Liver (tissue), 10 donors: ENCODE measurements around the gene ARHGEF1. TPM values are rescaled to one million over a fixed set of nuclear protein-coding genes. Genes with fewer than 3 reads are reported as not detected.

Experiments
- DNase-seq: peaks from one replicate; pipeline ENCODE4 v3.0.0-alpha.2; 2017; ENCODE audit warnings: low spot score
- H3K27ac ChIP-seq, 2 donors: one replicate each; pipeline ENCODE4 v1.7.0; 2013; ENCODE audit warnings: inconsistent platforms in 2 of 2, low read length in 2 of 2, control low read depth in 1 of 2, low read depth in 1 of 2, mild to moderate bottlenecking in 1 of 2
- H3K27me3 ChIP-seq, 4 donors: one replicate each; pipeline versions ENCODE4 v1.6.1 to v1.7.0; 2013; ENCODE audit warnings: low read length in 3 of 4, inconsistent platforms in 1 of 4, mild to moderate bottlenecking in 1 of 4, moderate library complexity in 1 of 4; ENCODE audit not compliant: control insufficient read depth in 4 of 4, insufficient read depth in 4 of 4
- H3K36me3 ChIP-seq, 4 donors: one replicate each; pipeline versions ENCODE4 v1.6.1 to v1.7.0; 2013; ENCODE audit warnings: low read length in 3 of 4, mild to moderate bottlenecking in 3 of 4, low read depth in 1 of 4, moderate library complexity in 1 of 4; ENCODE audit not compliant: control insufficient read depth in 4 of 4, insufficient read depth in 3 of 4
- H3K4me1 ChIP-seq, 4 donors: one replicate each; pipeline versions ENCODE4 v1.6.1 to v1.7.0; 2013; ENCODE audit warnings: low read length in 3 of 4, mild to moderate bottlenecking in 3 of 4, moderate library complexity in 1 of 4; ENCODE audit not compliant: control insufficient read depth in 4 of 4, insufficient read depth in 4 of 4
- H3K4me3 ChIP-seq, 3 donors: one replicate each; pipeline versions ENCODE4 v1.6.1 to v1.7.0; 2013; ENCODE audit warnings: low read length in 3 of 3, control low read depth in 1 of 3, low read depth in 1 of 3, mild to moderate bottlenecking in 1 of 3
- H3K9ac ChIP-seq, 2 donors: one replicate each; pipeline ENCODE4 v1.7.0; 2013; ENCODE audit warnings: low read length in 2 of 2, mild to moderate bottlenecking in 2 of 2, moderate library complexity in 2 of 2, control low read depth in 1 of 2, low read depth in 1 of 2
- H3K9me3 ChIP-seq, 4 donors: one replicate each; pipeline versions ENCODE4 v1.6.1 to v1.7.0; 2013; ENCODE audit warnings: low read length in 3 of 4; ENCODE audit not compliant: control insufficient read depth in 4 of 4
- CTCF ChIP-seq: fragments of 150-350 bp; IDR thresholded peaks from 2 replicates; pipeline ENCODE4 v1.5.1; 2017; ENCODE audit warnings: improper control_type of control experiment, low read depth, low read length; ENCODE audit not compliant: missing input control
- EGR1 ChIP-seq, 2 donors: IDR thresholded peaks; 2 replicates each; pipeline ENCODE4 v1.6.1; 2016 to 2018; ENCODE audit warnings: antibody characterized with exemption in 2 of 2, low read depth in 2 of 2
- FOXA2 ChIP-seq: IDR thresholded peaks from 2 replicates; pipeline ENCODE4 v1.6.1; 2016; ENCODE audit warnings: antibody characterized with exemption
- HNF4A ChIP-seq, 2 donors: conservative IDR thresholded peaks; 2 replicates each; pipeline ENCODE4 v1.6.1; 2016; ENCODE audit warnings: antibody characterized with exemption in 2 of 2, mild to moderate bottlenecking in 2 of 2
- HNF4G ChIP-seq: IDR thresholded peaks from 2 replicates; pipeline ENCODE4 v1.6.1; 2016; ENCODE audit warnings: antibody characterized with exemption
- JUND ChIP-seq, 2 donors: IDR thresholded peaks; 2 replicates each; pipeline ENCODE4 v1.6.1; 2016; ENCODE audit warnings: antibody characterized with exemption in 2 of 2
- RAD21 ChIP-seq, 2 donors: IDR thresholded peaks; 2 replicates each; pipeline ENCODE4 v1.6.1; 2016; ENCODE audit warnings: antibody characterized with exemption in 2 of 2, mild to moderate bottlenecking in 2 of 2
- RXRA ChIP-seq, 2 donors: IDR thresholded peaks; 2 replicates each; pipeline ENCODE4 v1.6.1; 2017 to 2018; ENCODE audit warnings: antibody characterized with exemption in 2 of 2, mild to moderate bottlenecking in 1 of 2
- TAF1 ChIP-seq: conservative IDR thresholded peaks from 2 replicates; pipeline ENCODE4 v1.6.1; 2016; ENCODE audit warnings: antibody characterized with exemption, mild to moderate bottlenecking
- YY1 ChIP-seq: IDR thresholded peaks from 2 replicates; pipeline ENCODE4 v1.6.1; 2016; ENCODE audit warnings: antibody characterized with exemption, mild to moderate bottlenecking
- WGBS: extraction: QIAGEN DNeasy Blood & Tissue Kit; methylation state at CpG from one replicate; pipeline ENCODE4 v1.1.7; 2013; 5-methylcytosine and 5-hydroxymethylcytosine counted together
- polyA plus RNA-seq, 2 donors: library from polyadenylated mRNA; stranded (reverse) in 1 of 2; unstranded in 1 of 2; fragments of 200-250 nt in 1 of 2; fragments of >200 nt in 1 of 2; fragmentation: Nextera tagmentation in 1 of 2; extraction: Ambion mirVana in 1 of 2; gene quantifications; one replicate each; pipeline versions ENCODE4 v1.2.1 to v1.2.3, GENCODE V29; 2013 to 2015
- small RNA-seq: library from RNA; depleted of rRNA; stranded (forward); fragments of <200 nt; gene quantifications from one replicate; pipeline ENCODE3, GENCODE V24; 2014
- total RNA-seq, 2 donors: library from RNA; depleted of rRNA; stranded (reverse); fragments of >200 nt; gene quantifications; one replicate each; pipeline ENCODE4 v1.2.3, GENCODE V29; 2014
- TF ChIP-seq, protein P1 (sequence below): IDR thresholded peaks from 2 replicates; pipeline ENCODE4 v1.6.1; 2016; ENCODE audit warnings: antibody characterized with exemption
- TF ChIP-seq, protein P2 (sequence below): IDR thresholded peaks from 2 replicates; pipeline ENCODE4 v1.6.1; 2016; ENCODE audit warnings: antibody characterized with exemption
- donor health status: healthy.
- donor health status: healthy.
- donor health status: healthy.
- donor health status: healthy.
- donor health status: healthy.

ARHGEF1 gene
- total and polyA plus RNA-seq, 4 donors = 13.2 to 30.1 (median 18.5) TPM

- WGBS = 4% methylated on average over 12 of the region's 12 CpGs
- TF ChIP-seq YY1 (no peak), RAD21 (IDR thresholded peaks at IDR 0.05) (peak; percentile 73 to 85), CTCF (peak; percentile 93)
- Histone ChIP-seq H3K27ac (no peak overlapping the region), H3K36me3 (peaks cover 0 to 6% (median 2%) of the 10 kb centered on the region in 4 donors), H3K4me1 (no peaks in the 10 kb centered on the region), H3K9ac (no peak overlapping the region), H3K4me3 (no peak overlapping the region), H3K9me3 (no peaks in the 10 kb centered on the region), H3K27me3 (no peaks in the 10 kb centered on the region)
- peak; percentile 86 for DNase-seq
These were observed 68.7 kb downstream of the ARHGEF1 start for GRCh38 chr19:41951686-41952172.

DNA sequence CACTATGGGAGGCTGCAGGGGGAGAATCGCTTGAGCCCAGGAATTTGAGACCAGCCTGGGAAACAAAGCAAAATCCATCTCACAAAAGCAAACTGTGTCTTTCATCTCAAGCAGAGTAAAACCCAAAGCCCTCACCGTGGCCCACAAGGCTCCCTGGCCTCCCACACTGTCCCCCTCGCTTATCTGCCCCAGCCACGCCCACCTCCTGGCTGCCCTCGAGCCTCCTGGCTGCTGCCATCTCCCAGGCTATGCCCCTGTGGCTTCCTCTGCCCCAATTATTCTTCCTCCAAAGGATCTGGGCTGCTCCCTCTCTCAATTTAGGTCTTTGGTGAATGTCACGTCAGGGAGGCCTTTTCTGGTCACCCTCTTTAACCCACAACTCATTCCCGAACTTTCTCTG is 72.5 kb downstream of the ARHGEF1 start:
- Histone ChIP-seq H3K9me3 (no peaks in the 10 kb centered on the region), H3K4me1 (peaks cover 0 to 14% (median 8%) of the 10 kb centered on the region in 4 donors), H3K4me3 (no peak overlapping the region), H3K27me3 (no peaks in the 10 kb centered on the region), H3K36me3 (peaks cover 0 to 6% (median 2%) of the 10 kb centered on the region in 4 donors), H3K27ac (no peak overlapping the region), H3K9ac (no peak overlapping the region)
- DNase-seq = no peak
- no peak for TF ChIP-seq YY1
- TF ChIP-seq TAF1 = no peak
- no peak for TF ChIP-seq HNF4G
- TF ChIP-seq, protein P1, sequence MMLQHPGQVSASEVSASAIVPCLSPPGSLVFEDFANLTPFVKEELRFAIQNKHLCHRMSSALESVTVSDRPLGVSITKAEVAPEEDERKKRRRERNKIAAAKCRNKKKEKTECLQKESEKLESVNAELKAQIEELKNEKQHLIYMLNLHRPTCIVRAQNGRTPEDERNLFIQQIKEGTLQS = no peak
- TF ChIP-seq, protein P2, sequence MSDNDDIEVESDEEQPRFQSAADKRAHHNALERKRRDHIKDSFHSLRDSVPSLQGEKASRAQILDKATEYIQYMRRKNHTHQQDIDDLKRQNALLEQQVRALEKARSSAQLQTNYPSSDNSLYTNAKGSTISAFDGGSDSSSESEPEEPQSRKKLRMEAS = no peak
- no peak for TF ChIP-seq RAD21 (IDR thresholded peaks at IDR 0.05)
- no peak for TF ChIP-seq FOXA2
- TF ChIP-seq EGR1 (IDR thresholded peaks at IDR 0.05; ENCODE audit: low read depth in 2 of 2) = no peak
- WGBS = 81% methylated on average over 7 of the region's 7 CpGs

DNA sequence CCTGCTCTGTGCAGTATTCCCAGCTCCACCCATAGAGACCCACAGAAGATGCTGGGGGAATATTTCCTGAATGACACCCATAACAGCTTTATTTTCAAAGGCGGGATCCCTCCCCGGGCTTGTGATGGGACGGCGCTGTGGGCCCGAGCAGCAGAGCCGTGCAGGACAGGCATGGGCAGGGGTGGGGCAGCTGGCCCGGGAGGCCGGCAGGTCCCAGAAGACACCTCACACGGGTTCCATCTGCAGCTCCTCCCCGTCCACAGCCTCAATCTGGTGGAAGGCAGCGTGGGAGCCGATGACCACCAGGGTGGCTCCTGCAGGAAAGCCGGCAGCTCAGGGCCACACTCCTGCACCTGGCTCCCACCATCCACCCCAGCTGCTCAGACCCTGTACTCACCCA is 73.6 kb downstream of the ARHGEF1 start:
- H3K9ac ChIP-seq = no peak overlapping the region
- H3K36me3 ChIP-seq = peaks cover 0 to 6% (median 2%) of the 10 kb centered on the region in 4 donors
- no peaks in the 10 kb centered on the region for H3K9me3 ChIP-seq
- 87% methylated on average over 13 of the region's 13 CpGs for WGBS
- no peak overlapping the region for H3K27ac ChIP-seq
- peaks cover 0 to 14% (median 8%) of the 10 kb centered on the region in 4 donors for H3K4me1 ChIP-seq
- TF ChIP-seq JUND (IDR thresholded peaks at IDR 0.05) = no peak
- TF ChIP-seq HNF4A (conservative IDR thresholded peaks at IDR 0.05) = no peak
- TF ChIP-seq RXRA (IDR thresholded peaks at IDR 0.05) = no peak
- no peak for TF ChIP-seq EGR1 (IDR thresholded peaks at IDR 0.05; ENCODE audit: low read depth in 2 of 2)
- DNase-seq = no peak
- no peaks in the 10 kb centered on the region for H3K27me3 ChIP-seq
- H3K4me3 ChIP-seq = no peak overlapping the region

Small RNA genes lying within 50 kb of the gene (small RNA-seq; reads per million reads assigned to genes)
- gene MIR6797 = not detected

Other genes starting within 250 kb of the ARHGEF1 start
- not detected for gene CEACAM7, start 194.9 kb upstream of the ARHGEF1 start, total RNA-seq
- under 1 TPM in 1 of 2 donors, not detected in 1; 0.03 TPM for gene CEACAM7, start 194.9 kb upstream of the ARHGEF1 start, polyA plus RNA-seq
- not detected for gene CEACAM5, start 174.6 kb upstream of the ARHGEF1 start, total RNA-seq
- gene CEACAM5, start 174.6 kb upstream of the ARHGEF1 start, polyA plus RNA-seq = under 1 TPM in 1 of 2 donors, not detected in 1; 0.02 TPM
- gene CEACAM6, start 127.7 kb upstream of the ARHGEF1 start, total RNA-seq = 1 to 10 TPM in 1 of 2 donors, under 1 TPM in 1; 0.08 to 2.4 TPM
- gene CEACAM6, start 127.7 kb upstream of the ARHGEF1 start, polyA plus RNA-seq = under 1 TPM in 1 of 2 donors, not detected in 1; 0.28 TPM
- under 1 TPM; 0.59 to 0.70 TPM for gene CEACAM3, start 86.6 kb upstream of the ARHGEF1 start, total RNA-seq
- under 1 TPM in 1 of 2 donors, not detected in 1; 0.37 TPM for gene CEACAM3, start 86.6 kb upstream of the ARHGEF1 start, polyA plus RNA-seq
- not detected for gene LYPD4, start 38.5 kb upstream of the ARHGEF1 start, total RNA-seq
- not detected for gene LYPD4, start 38.5 kb upstream of the ARHGEF1 start, polyA plus RNA-seq
- gene DMRTC2, start 38.1 kb upstream of the ARHGEF1 start, total RNA-seq = not detected
- not detected for gene DMRTC2, start 38.1 kb upstream of the ARHGEF1 start, polyA plus RNA-seq
- 100 to 1,000 TPM; 275 to 344 TPM for gene RPS19, start 22.9 kb upstream of the ARHGEF1 start, total RNA-seq
- gene RPS19, start 22.9 kb upstream of the ARHGEF1 start, polyA plus RNA-seq = 100 to 1,000 TPM; 608 to 655 TPM
- 1 to 10 TPM in 1 of 2 donors, under 1 TPM in 1; 0.59 to 3.4 TPM for gene CD79A, start 5.9 kb upstream of the ARHGEF1 start, total RNA-seq
- gene CD79A, start 5.9 kb upstream of the ARHGEF1 start, polyA plus RNA-seq = 1 to 10 TPM in 1 of 2 donors, under 1 TPM in 1; 0.43 to 5.0 TPM
- gene ERFL, start 45.3 kb downstream of the ARHGEF1 start, total RNA-seq = not detected
- not detected for gene ERFL, start 45.3 kb downstream of the ARHGEF1 start, polyA plus RNA-seq
- gene RABAC1, start 76.1 kb downstream of the ARHGEF1 start, total RNA-seq = 10 to 100 TPM; 43.2 to 52.1 TPM
- 100 to 1,000 TPM; 147 to 161 TPM for gene RABAC1, start 76.1 kb downstream of the ARHGEF1 start, polyA plus RNA-seq
- under 1 TPM; 0.08 to 0.09 TPM for gene ATP1A3, start 111.0 kb downstream of the ARHGEF1 start, total RNA-seq
- gene ATP1A3, start 111.0 kb downstream of the ARHGEF1 start, polyA plus RNA-seq = under 1 TPM in 1 of 2 donors, not detected in 1; 0.05 TPM
- under 1 TPM; 0.17 to 0.42 TPM for gene GRIK5, start 187.0 kb downstream of the ARHGEF1 start, total RNA-seq
- gene GRIK5, start 187.0 kb downstream of the ARHGEF1 start, polyA plus RNA-seq = under 1 TPM in 1 of 2 donors, not detected in 1; 0.09 TPM
- 1 to 10 TPM; 7.3 to 7.4 TPM for gene ZNF574, start 193.0 kb downstream of the ARHGEF1 start, total RNA-seq
- 1 to 10 TPM; 3.3 to 5.6 TPM for gene ZNF574, start 193.0 kb downstream of the ARHGEF1 start, polyA plus RNA-seq
- 1 to 10 TPM in 1 of 2 donors, under 1 TPM in 1; 0.75 to 1.2 TPM for gene POU2F2, start 249.3 kb downstream of the ARHGEF1 start, total RNA-seq
- gene POU2F2, start 249.3 kb downstream of the ARHGEF1 start, polyA plus RNA-seq = 1 to 10 TPM in 1 of 2 donors, under 1 TPM in 1; 0.86 to 1.1 TPM